GM12878 (cell line): ENCODE data around the gene PCSK2. TPM values are rescaled to one million over a fixed set of nuclear protein-coding genes. Genes with fewer than 3 reads are reported as not detected.

ENCODE experiments used
- ATAC-seq: fragments of 200-7000 bp; cut with Tn5 transposase; 3 replicates; pipeline ENCODE4 v1.9.1; 2020; ENCODE audit warnings: mild to moderate bottlenecking, moderate library complexity
- BruUV-seq: library from RNA; stranded (reverse); fragments of 400-500 nt; replicated peaks from 2 replicates; lab custom pipeline; 2021; lab: Mats Ljungman, UMichigan
- CTCF ChIA-PET: fragments of 300-600 bp; sonication (Branson Sonifier 250); formaldehyde crosslinking; extraction: SDS; loops from one replicate; lab custom pipeline; 2021; ENCODE audit warnings: inconsistent platforms; lab: Yijun Ruan, JAX
- POLR2A ChIA-PET: fragments of 350-600 bp; formaldehyde crosslinking; extraction: SDS; loops from one replicate; lab custom pipeline; 2021; ENCODE audit warnings: inconsistent platforms; lab: Charles Lee
- RAD21 ChIA-PET: fragments of 300-600 bp; sonication (Branson Sonifier 250); formaldehyde crosslinking; loops from one replicate; lab custom pipeline; 2023; ENCODE audit warnings: antibody characterized with exemption; ENCODE audit not compliant: unreplicated experiment; lab: Charles Lee
- SMC1A ChIA-PET: fragments of 300-600 bp; sonication (Branson Sonifier 250); formaldehyde crosslinking; loops from one replicate; lab custom pipeline; 2023; ENCODE audit not compliant: unreplicated experiment, uncharacterized antibody; lab: Charles Lee
- DNase-seq: peaks from one replicate; pipeline ENCODE4 v3.0.0-alpha.2; 2011; ENCODE audit warnings: low read depth, low spot score
- FAIRE-seq: peaks from 3 replicates; lab custom pipeline; 2011; peaks lifted over from hg19 to GRCh38; lab: Jason Lieb, UNC
- H2AFZ ChIP-seq: 2 replicates; pipeline ENCODE4 v1.6.0; 2011; ENCODE audit warnings: low read depth, low read length, control low read depth; ENCODE audit not compliant: control insufficient read depth
- H3K27ac ChIP-seq: 2 replicates; pipeline ENCODE4 v1.5.1; 2011; ENCODE audit warnings: control low read depth; ENCODE audit not compliant: control insufficient read depth, insufficient read depth
- H3K27me3 ChIP-seq, 2 experiments: replicated peaks in 1 of 2; 2 replicates each; pipeline versions ENCODE4 v1.6.0 to v1.6.1; 2011; ENCODE audit warnings: low read length in 1 of 2; ENCODE audit not compliant: control insufficient read depth in 2 of 2, insufficient read depth in 2 of 2
- H3K36me3 ChIP-seq, 2 experiments: 2 replicates each; pipeline ENCODE4 v1.5.1; 2011; ENCODE audit warnings: low read length in 1 of 2; ENCODE audit not compliant: control insufficient read depth in 2 of 2, insufficient read depth in 2 of 2
- H3K4me1 ChIP-seq: 2 replicates; pipeline ENCODE4 v1.6.1; 2011; ENCODE audit warnings: mild to moderate bottlenecking, low read length, moderate library complexity, mixed read lengths; ENCODE audit not compliant: control insufficient read depth, insufficient read depth
- H3K4me2 ChIP-seq: 2 replicates; pipeline ENCODE4 v1.6.0; 2011; ENCODE audit warnings: control low read depth; ENCODE audit not compliant: control insufficient read depth, insufficient read depth
- H3K4me3 ChIP-seq: fragments of 200-600 bp; sonication (generic); 2 replicates; pipeline ENCODE4 v1.5.1; 2016
- H3K79me2 ChIP-seq: 2 replicates; pipeline ENCODE4 v1.6.0; 2011; ENCODE audit warnings: low read length; ENCODE audit not compliant: control insufficient read depth, insufficient read depth
- H3K9ac ChIP-seq: 2 replicates; pipeline ENCODE4 v1.8.0; 2011; ENCODE audit warnings: low read length, control low read depth, mixed read lengths; ENCODE audit not compliant: control insufficient read depth, insufficient read depth
- H3K9me3 ChIP-seq: replicated peaks from 3 replicates; pipeline ENCODE4 v1.5.1; 2011; ENCODE audit warnings: mild to moderate bottlenecking, low read length; ENCODE audit not compliant: control insufficient read depth, insufficient read depth
- H4K20me1 ChIP-seq: 2 replicates; pipeline ENCODE4 v1.6.0; 2011; ENCODE audit not compliant: control insufficient read depth, insufficient read depth
- CBX3 ChIP-seq: fragments of 200-600 bp; sonication (generic); IDR thresholded peaks from 2 replicates; pipeline ENCODE4 v1.6.1; 2016; ENCODE audit warnings: low read depth, borderline replicate concordance
- CBX5 ChIP-seq: sonication (generic); IDR thresholded peaks from 2 replicates; pipeline ENCODE4 v1.6.1; 2016; ENCODE audit warnings: low read depth, moderate library complexity, mild to moderate bottlenecking, inconsistent platforms
- FOXM1 ChIP-seq: IDR thresholded peaks from 2 replicates; pipeline ENCODE4 v1.6.1; 2012; ENCODE audit warnings: low read depth, mild to moderate bottlenecking, inconsistent platforms, low read length, moderate library complexity
- KAT2A ChIP-seq: conservative IDR thresholded peaks from 2 replicates; pipeline ENCODE4 v1.6.1; 2011; ENCODE audit warnings: low read depth, low read length; ENCODE audit not compliant: control insufficient read depth
- NR2C1 ChIP-seq: fragments of 450-650 bp; IDR thresholded peaks from 2 replicates; pipeline ENCODE4 v1.6.1; 2017; ENCODE audit warnings: antibody characterized with exemption, mild to moderate bottlenecking, moderate library complexity
- PRDM15 ChIP-seq: fragments of 450-650 bp; formaldehyde crosslinking; IDR thresholded peaks from 2 replicates; pipeline ENCODE4 v1.4.0; 2020; ENCODE audit warnings: mild to moderate bottlenecking, moderate library complexity
- SMARCA5 ChIP-seq: fragments of 450-650 bp; IDR thresholded peaks from 2 replicates; pipeline ENCODE4 v1.6.1; 2017; ENCODE audit warnings: mild to moderate bottlenecking
- SREBF1 ChIP-seq: IDR thresholded peaks from 2 replicates; pipeline ENCODE4 v1.6.1; 2012; ENCODE audit warnings: mild to moderate bottlenecking, low read length
- WGBS: methylation state at CpG from one replicate; pipeline ENCODE4 v1.1.6; 2016; ENCODE audit warnings: low lambda C conversion rate; ENCODE audit not compliant: insufficient replicate concordance, insufficient coverage; ENCODE audit errors: missing lambda C conversion rate; 5-methylcytosine and 5-hydroxymethylcytosine counted together
- in situ Hi-C: fragments of 300-500 bp; cut with MboI; formaldehyde crosslinking; loops from 9 replicates; pipeline ENCODE4 v1.14.3; 2018; ENCODE audit warnings: mixed read lengths
- intact Hi-C: fragments of 100-400 bp; cut with micrococcal nuclease; formaldehyde crosslinking; loops from one replicate; pipeline ENCODE4 v1.14.2; 2022; ENCODE audit not compliant: unreplicated experiment
- polyA plus RNA-seq, 11 experiments: library from polyadenylated mRNA; depleted of rRNA in 4 of 11; unstranded in 6 of 11; stranded (reverse) in 5 of 11; fragments of >200 nt; fragmentation: Nextera tagmentation in 4 of 11; fragmentation: Illumina TruSeq in 1 of 11; extraction: Ambion mirVana in 4 of 11; extraction: Trizol in 1 of 11; gene quantifications; 1 replicate in 1 of 11; 2 replicates in 10 of 11; pipeline versions ENCODE4 v1.2.1 to v1.2.3, GENCODE V29; 2011 to 2016; ENCODE audit warnings: inconsistent platforms in 2 of 11, missing spikeins in 2 of 11, low read depth in 1 of 11
- total RNA-seq, 4 experiments: library from RNA; depleted of rRNA in 3 of 4; stranded (reverse); fragments of >200 nt in 3 of 4; fragmentation: Illumina TruSeq in 1 of 4; extraction: Trizol in 1 of 4; gene quantifications; 2 replicates each; pipeline versions ENCODE4 v1.2.1 to v1.2.3, GENCODE V29; 2013 to 2021
- TF ChIP-seq, protein P1 (sequence below): fragments of 450-650 bp; IDR thresholded peaks from 2 replicates; pipeline ENCODE4 v1.6.1; 2016; ENCODE audit warnings: mild to moderate bottlenecking
- TF ChIP-seq, protein P2 (sequence below): fragments of 450-650 bp; conservative IDR thresholded peaks from 2 replicates; pipeline ENCODE4 v1.6.1; 2017; ENCODE audit warnings: mild to moderate bottlenecking, moderate library complexity
- TF ChIP-seq, protein P3 (sequence below): IDR thresholded peaks from 2 replicates; pipeline ENCODE4 v1.6.1; 2012; ENCODE audit warnings: low read length, inconsistent platforms

Gene PCSK2
- total and polyA plus RNA-seq, 10 of the 15 experiments (the other 5 are each of a cell fraction or from before 2014, with no cell fraction given) = not detected

DNA sequence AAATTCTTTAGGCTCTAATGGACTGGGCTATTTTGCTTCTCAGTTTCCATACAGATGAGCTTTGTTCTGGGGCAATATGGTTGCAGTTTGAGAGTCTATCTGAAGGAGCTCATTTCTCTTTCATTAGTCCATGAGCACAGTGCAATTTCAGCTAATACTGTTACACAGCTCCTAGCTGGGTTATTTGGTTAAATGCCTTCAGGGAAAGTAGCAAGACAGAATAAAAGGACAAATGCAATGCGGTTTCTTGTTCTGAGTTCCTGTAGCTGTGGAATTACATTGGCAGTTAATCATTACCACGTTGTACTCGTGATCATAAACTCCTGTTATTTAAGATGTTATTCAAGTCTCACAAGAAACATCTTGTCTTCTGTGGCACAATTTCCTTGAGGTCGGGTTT is 176.6 kb downstream of the PCSK2 start (continued):
- TF ChIP-seq, protein P1, sequence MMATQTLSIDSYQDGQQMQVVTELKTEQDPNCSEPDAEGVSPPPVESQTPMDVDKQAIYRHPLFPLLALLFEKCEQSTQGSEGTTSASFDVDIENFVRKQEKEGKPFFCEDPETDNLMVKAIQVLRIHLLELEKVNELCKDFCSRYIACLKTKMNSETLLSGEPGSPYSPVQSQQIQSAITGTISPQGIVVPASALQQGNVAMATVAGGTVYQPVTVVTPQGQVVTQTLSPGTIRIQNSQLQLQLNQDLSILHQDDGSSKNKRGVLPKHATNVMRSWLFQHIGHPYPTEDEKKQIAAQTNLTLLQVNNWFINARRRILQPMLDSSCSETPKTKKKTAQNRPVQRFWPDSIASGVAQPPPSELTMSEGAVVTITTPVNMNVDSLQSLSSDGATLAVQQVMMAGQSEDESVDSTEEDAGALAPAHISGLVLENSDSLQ = no peak

GRCh38 chr20:17406051-17406590 is 179.3 kb downstream of the PCSK2 start:
- in situ Hi-C loops = no loop called here
- CTCF ChIA-PET = interaction anchor here (1.0 kb wide), 1 partner anchor 604 kb away, joined by 3 read pairs; no protein-coding TSS in a partner anchor
- BruUV-seq = no TSS peak

More at GRCh38 chr20:17406051-17406590, 179.3 kb downstream of the PCSK2 start:
- intact Hi-C loops = no loop called here
- FAIRE-seq = no peak
- no peak for DNase-seq
- no peak overlapping the region for H2AFZ ChIP-seq
- 21% methylated on average over 3 of the region's 3 CpGs for WGBS
- ATAC-seq = no peak
- ChIA-PET SMC1A (no interaction called here), POLR2A (no interaction called here), RAD21 (no interaction called here)
- H3K27me3 ChIP-seq = peaks cover 0 to 6% of the 10 kb centered on the region in 2 experiments; a peak in 1 of 4 replicates
- no peaks in the 10 kb centered on the region for H4K20me1 ChIP-seq
- no peak overlapping the region for H3K4me3 ChIP-seq
- TF ChIP-seq, protein P2, sequence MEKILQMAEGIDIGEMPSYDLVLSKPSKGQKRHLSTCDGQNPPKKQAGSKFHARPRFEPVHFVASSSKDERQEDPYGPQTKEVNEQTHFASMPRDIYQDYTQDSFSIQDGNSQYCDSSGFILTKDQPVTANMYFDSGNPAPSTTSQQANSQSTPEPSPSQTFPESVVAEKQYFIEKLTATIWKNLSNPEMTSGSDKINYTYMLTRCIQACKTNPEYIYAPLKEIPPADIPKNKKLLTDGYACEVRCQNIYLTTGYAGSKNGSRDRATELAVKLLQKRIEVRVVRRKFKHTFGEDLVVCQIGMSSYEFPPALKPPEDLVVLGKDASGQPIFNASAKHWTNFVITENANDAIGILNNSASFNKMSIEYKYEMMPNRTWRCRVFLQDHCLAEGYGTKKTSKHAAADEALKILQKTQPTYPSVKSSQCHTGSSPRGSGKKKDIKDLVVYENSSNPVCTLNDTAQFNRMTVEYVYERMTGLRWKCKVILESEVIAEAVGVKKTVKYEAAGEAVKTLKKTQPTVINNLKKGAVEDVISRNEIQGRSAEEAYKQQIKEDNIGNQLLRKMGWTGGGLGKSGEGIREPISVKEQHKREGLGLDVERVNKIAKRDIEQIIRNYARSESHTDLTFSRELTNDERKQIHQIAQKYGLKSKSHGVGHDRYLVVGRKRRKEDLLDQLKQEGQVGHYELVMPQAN = no peak
- TF ChIP-seq SREBF1 (no peak), FOXM1 (no peak), CBX5 (no peak), KAT2A (no peak), NR2C1 (no peak), CBX3 (no peak), PRDM15 (CRISPR knock-in tag) (no peak), SMARCA5 (no peak)
- TF ChIP-seq, protein P3, sequence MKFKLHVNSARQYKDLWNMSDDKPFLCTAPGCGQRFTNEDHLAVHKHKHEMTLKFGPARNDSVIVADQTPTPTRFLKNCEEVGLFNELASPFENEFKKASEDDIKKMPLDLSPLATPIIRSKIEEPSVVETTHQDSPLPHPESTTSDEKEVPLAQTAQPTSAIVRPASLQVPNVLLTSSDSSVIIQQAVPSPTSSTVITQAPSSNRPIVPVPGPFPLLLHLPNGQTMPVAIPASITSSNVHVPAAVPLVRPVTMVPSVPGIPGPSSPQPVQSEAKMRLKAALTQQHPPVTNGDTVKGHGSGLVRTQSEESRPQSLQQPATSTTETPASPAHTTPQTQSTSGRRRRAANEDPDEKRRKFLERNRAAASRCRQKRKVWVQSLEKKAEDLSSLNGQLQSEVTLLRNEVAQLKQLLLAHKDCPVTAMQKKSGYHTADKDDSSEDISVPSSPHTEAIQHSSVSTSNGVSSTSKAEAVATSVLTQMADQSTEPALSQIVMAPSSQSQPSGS = no peak
- H3K4me2 ChIP-seq = no peak overlapping the region
- H3K4me1 ChIP-seq = no peaks in the 10 kb centered on the region
- H3K27ac ChIP-seq = no peak overlapping the region
- H3K79me2 ChIP-seq = no peaks in the 10 kb centered on the region
- no peaks in the 10 kb centered on the region for H3K9me3 ChIP-seq
- H3K9ac ChIP-seq = no peak overlapping the region
- no peaks in the 10 kb centered on the region for H3K36me3 ChIP-seq
